Neural cell (in vitro differentiated cells): ENCODE results near the gene IFT172. TPM values are rescaled to one million over a fixed set of nuclear protein-coding genes. Genes with fewer than 3 reads are reported as not detected.

Experiments used
- H2AFZ ChIP-seq: fragments of 200-600, 300-800 bp; sonication (generic), shearing (Covaris generic); 2 replicates; pipeline ENCODE4 v1.6.0; 2014; ENCODE audit warnings: low read depth, mild to moderate bottlenecking, antibody characterized with exemption, low read length, moderate library complexity
- H3F3A ChIP-seq: fragments of 200-600 bp; shearing (Covaris generic); 2 replicates; pipeline ENCODE4 v1.6.1; 2016; ENCODE audit warnings: mild to moderate bottlenecking, moderate library complexity, mixed read lengths, antibody characterized with exemption, low read length; ENCODE audit not compliant: insufficient read depth, poor library complexity, severe bottlenecking
- H3K27ac ChIP-seq: fragments of 200-600, 300-800 bp; sonication (generic), shearing (Covaris generic); 2 replicates; pipeline ENCODE4 v1.5.1; 2014; ENCODE audit warnings: mild to moderate bottlenecking, low read length, moderate library complexity
- H3K27me3 ChIP-seq: fragments of 300-800, 200-600 bp; sonication (generic), shearing (Covaris generic); 2 replicates; pipeline ENCODE4 v1.6.0; 2014; ENCODE audit warnings: mild to moderate bottlenecking, low read depth, low read length, moderate library complexity; ENCODE audit not compliant: insufficient read depth
- H3K36me3 ChIP-seq: fragments of 300-800, 200-600 bp; sonication (generic), shearing (Covaris generic); 2 replicates; pipeline ENCODE4 v1.5.1; 2014; ENCODE audit warnings: mild to moderate bottlenecking, antibody characterized with exemption, low read length, moderate library complexity; ENCODE audit not compliant: insufficient read depth
- H3K4me2 ChIP-seq: fragments of 300-800, 200-600 bp; sonication (generic), shearing (Covaris generic); 2 replicates; pipeline ENCODE4 v1.6.0; 2014; ENCODE audit warnings: mild to moderate bottlenecking, low read length
- H3K4me3 ChIP-seq: fragments of 300-800, 200-600 bp; sonication (generic), shearing (Covaris generic); 2 replicates; pipeline ENCODE4 v1.5.1; 2014; ENCODE audit warnings: mild to moderate bottlenecking, low read length, moderate library complexity
- H3K79me2 ChIP-seq: fragments of 200-600 bp; shearing (Covaris generic); replicated peaks from 2 replicates; pipeline ENCODE4 v1.6.0; 2014; ENCODE audit warnings: mild to moderate bottlenecking, low read length, moderate library complexity; ENCODE audit not compliant: insufficient read depth
- H3K9ac ChIP-seq: fragments of 300-800, 200-600 bp; sonication (generic), shearing (Covaris generic); 2 replicates; pipeline ENCODE4 v1.6.1; 2016; ENCODE audit warnings: mild to moderate bottlenecking, low read length, mixed read lengths
- H3K9me2 ChIP-seq: fragments of 200-600 bp; shearing (Covaris generic); 2 replicates; pipeline ENCODE4 v1.6.1; 2016; ENCODE audit warnings: mild to moderate bottlenecking, low read length, mixed read lengths; ENCODE audit not compliant: insufficient read depth
- H3K9me3 ChIP-seq: fragments of 200-600, 300-800 bp; sonication (generic), shearing (Covaris generic); 2 replicates; pipeline ENCODE4 v1.6.1; 2016; ENCODE audit warnings: mild to moderate bottlenecking, mixed run types, low read length, moderate library complexity, mixed read lengths
- H4K20me1 ChIP-seq: fragments of 200-600 bp; shearing (Covaris generic); 2 replicates; pipeline ENCODE4 v1.6.1; 2016; ENCODE audit warnings: mild to moderate bottlenecking, mixed run types; ENCODE audit not compliant: insufficient read depth
- EP300 ChIP-seq: fragments of 450-650 bp; conservative IDR thresholded peaks from 2 replicates; pipeline ENCODE4 v1.6.1; 2014; ENCODE audit warnings: antibody characterized with exemption, mild to moderate bottlenecking, moderate library complexity; ENCODE audit not compliant: poor library complexity, severe bottlenecking
- EZH2 ChIP-seq: fragments of 200-600, 300-800 bp; shearing (Covaris generic), sonication (generic); IDR thresholded peaks from 2 replicates; pipeline ENCODE4 v1.6.1; 2014; ENCODE audit warnings: antibody characterized with exemption, low read length, borderline replicate concordance, mild to moderate bottlenecking; ENCODE audit not compliant: insufficient read depth, poor library complexity, severe bottlenecking
- MXI1 ChIP-seq: fragments of 450-650 bp; conservative IDR thresholded peaks from 2 replicates; pipeline ENCODE4 v1.6.1; 2014; ENCODE audit warnings: antibody characterized with exemption, mild to moderate bottlenecking; ENCODE audit not compliant: poor library complexity, severe bottlenecking
- POLR2AphosphoS5 ChIP-seq: IDR thresholded peaks from 2 replicates; pipeline ENCODE4 v1.6.1; 2012
- RAD21 ChIP-seq: fragments of 450-650 bp; conservative IDR thresholded peaks from 2 replicates; pipeline ENCODE4 v1.6.1; 2014; ENCODE audit warnings: antibody characterized with exemption, mild to moderate bottlenecking, moderate library complexity
- SMC3 ChIP-seq: fragments of 450-650 bp; conservative IDR thresholded peaks from 2 replicates; pipeline ENCODE4 v1.6.1; 2014; ENCODE audit warnings: antibody characterized with exemption, mild to moderate bottlenecking, moderate library complexity; ENCODE audit not compliant: poor library complexity
- TAF1 ChIP-seq: IDR thresholded peaks from 2 replicates; pipeline ENCODE4 v1.6.1; 2012; ENCODE audit warnings: low read depth
- polyA plus RNA-seq: library from polyadenylated mRNA; depleted of rRNA; stranded (reverse); fragments of >200 nt; gene quantifications from 2 replicates; pipeline ENCODE4 v1.2.3, GENCODE V29; 2014
- TF ChIP-seq, protein P1 (sequence below): fragments of 450-650 bp; IDR thresholded peaks from 2 replicates; pipeline ENCODE4 v1.5.1; 2014; ENCODE audit warnings: antibody characterized with exemption, mild to moderate bottlenecking, moderate library complexity; ENCODE audit not compliant: poor library complexity, severe bottlenecking
- TF ChIP-seq, protein P2 (sequence below): IDR thresholded peaks from 2 replicates; pipeline ENCODE4 v1.6.1; 2012; ENCODE audit warnings: borderline replicate concordance

Gene IFT172
- polyA plus RNA-seq, 1 donor from 2014 or later = 26.9 TPM

- no peak overlapping the region for H3K9ac ChIP-seq
Measured at GRCh38 chr2:27416151-27416550, 73.4 kb downstream of the IFT172 start.

GRCh38 chr2:27412419-27413152 is 77.0 kb downstream of the IFT172 start:
- Histone ChIP-seq H3K79me2 (peaks cover 13% of the 10 kb centered on the region), H3F3A (no peaks in the 10 kb centered on the region), H2AFZ (no peak overlapping the region), H3K9me2 (no peaks in the 10 kb centered on the region), H4K20me1 (no peaks in the 10 kb centered on the region), H3K27ac (no peak overlapping the region), H3K27me3 (no peaks in the 10 kb centered on the region), H3K9ac (no peak overlapping the region), H3K9me3 (no peaks in the 10 kb centered on the region), H3K4me3 (no peak overlapping the region), H3K4me2 (no peak overlapping the region), H3K36me3 (no peaks in the 10 kb centered on the region)
- no peak for TF ChIP-seq MXI1

More at GRCh38 chr2:27416151-27416550, 73.4 kb downstream of the IFT172 start:
- Histone ChIP-seq H3K9me2 (no peaks in the 10 kb centered on the region), H3K27me3 (no peaks in the 10 kb centered on the region), H3F3A (no peaks in the 10 kb centered on the region), H4K20me1 (no peaks in the 10 kb centered on the region), H3K9me3 (no peaks in the 10 kb centered on the region), H2AFZ (no peak overlapping the region), H3K79me2 (no peaks in the 10 kb centered on the region), H3K4me3 (no peak overlapping the region), H3K36me3 (no peaks in the 10 kb centered on the region), H3K4me2 (no peak overlapping the region), H3K27ac (no peak overlapping the region)
- TF ChIP-seq EZH2 (no peak), RAD21 (no peak), EP300 (no peak), TAF1 (no peak), MXI1 (no peak), SMC3 (no peak), POLR2AphosphoS5 (no peak)
- TF ChIP-seq, protein P1, sequence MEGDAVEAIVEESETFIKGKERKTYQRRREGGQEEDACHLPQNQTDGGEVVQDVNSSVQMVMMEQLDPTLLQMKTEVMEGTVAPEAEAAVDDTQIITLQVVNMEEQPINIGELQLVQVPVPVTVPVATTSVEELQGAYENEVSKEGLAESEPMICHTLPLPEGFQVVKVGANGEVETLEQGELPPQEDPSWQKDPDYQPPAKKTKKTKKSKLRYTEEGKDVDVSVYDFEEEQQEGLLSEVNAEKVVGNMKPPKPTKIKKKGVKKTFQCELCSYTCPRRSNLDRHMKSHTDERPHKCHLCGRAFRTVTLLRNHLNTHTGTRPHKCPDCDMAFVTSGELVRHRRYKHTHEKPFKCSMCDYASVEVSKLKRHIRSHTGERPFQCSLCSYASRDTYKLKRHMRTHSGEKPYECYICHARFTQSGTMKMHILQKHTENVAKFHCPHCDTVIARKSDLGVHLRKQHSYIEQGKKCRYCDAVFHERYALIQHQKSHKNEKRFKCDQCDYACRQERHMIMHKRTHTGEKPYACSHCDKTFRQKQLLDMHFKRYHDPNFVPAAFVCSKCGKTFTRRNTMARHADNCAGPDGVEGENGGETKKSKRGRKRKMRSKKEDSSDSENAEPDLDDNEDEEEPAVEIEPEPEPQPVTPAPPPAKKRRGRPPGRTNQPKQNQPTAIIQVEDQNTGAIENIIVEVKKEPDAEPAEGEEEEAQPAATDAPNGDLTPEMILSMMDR = no peak
- TF ChIP-seq, protein P2, sequence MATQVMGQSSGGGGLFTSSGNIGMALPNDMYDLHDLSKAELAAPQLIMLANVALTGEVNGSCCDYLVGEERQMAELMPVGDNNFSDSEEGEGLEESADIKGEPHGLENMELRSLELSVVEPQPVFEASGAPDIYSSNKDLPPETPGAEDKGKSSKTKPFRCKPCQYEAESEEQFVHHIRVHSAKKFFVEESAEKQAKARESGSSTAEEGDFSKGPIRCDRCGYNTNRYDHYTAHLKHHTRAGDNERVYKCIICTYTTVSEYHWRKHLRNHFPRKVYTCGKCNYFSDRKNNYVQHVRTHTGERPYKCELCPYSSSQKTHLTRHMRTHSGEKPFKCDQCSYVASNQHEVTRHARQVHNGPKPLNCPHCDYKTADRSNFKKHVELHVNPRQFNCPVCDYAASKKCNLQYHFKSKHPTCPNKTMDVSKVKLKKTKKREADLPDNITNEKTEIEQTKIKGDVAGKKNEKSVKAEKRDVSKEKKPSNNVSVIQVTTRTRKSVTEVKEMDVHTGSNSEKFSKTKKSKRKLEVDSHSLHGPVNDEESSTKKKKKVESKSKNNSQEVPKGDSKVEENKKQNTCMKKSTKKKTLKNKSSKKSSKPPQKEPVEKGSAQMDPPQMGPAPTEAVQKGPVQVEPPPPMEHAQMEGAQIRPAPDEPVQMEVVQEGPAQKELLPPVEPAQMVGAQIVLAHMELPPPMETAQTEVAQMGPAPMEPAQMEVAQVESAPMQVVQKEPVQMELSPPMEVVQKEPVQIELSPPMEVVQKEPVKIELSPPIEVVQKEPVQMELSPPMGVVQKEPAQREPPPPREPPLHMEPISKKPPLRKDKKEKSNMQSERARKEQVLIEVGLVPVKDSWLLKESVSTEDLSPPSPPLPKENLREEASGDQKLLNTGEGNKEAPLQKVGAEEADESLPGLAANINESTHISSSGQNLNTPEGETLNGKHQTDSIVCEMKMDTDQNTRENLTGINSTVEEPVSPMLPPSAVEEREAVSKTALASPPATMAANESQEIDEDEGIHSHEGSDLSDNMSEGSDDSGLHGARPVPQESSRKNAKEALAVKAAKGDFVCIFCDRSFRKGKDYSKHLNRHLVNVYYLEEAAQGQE = no peak
